GM21576 (cell line): ENCODE results near the gene FBRSL1.

Source experiments
- ATAC-seq: cut with Tn5 transposase; IDR thresholded peaks from one replicate; pipeline ENCODE4 v1.9.1; 2021; ENCODE audit warnings: mild to moderate bottlenecking, moderate library complexity; ENCODE audit not compliant: unreplicated experiment

Gene FBRSL1

GRCh38 chr12:132483208-132483607, 6.7 kb upstream of the FBRSL1 start:
- ATAC-seq = no peak

DNA sequence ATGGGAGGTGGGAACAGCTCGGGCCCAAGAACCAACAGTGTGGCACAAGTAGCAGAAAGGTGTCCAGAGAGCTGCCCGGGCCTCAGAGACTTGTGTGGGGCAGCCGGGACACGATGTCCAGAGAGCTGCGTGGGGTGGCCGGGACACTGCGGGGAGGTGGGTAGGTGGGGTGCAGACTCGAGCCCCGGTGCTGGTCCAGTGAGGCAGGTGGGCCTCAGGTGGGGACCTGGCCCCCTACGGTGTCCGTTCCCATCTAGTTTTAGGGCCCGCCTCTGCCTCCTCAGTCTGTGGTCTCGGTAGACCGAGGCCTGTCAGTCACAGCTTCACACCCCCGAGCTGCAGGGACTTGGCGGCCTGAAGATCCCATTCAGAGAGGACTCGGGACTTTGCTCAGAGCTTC, 6.3 kb upstream of the FBRSL1 start:
- ATAC-seq = no peak

GRCh38 chr12:132484183-132484890, 5.6 kb upstream of the FBRSL1 start:
- no peak for ATAC-seq

GRCh38 chr12:132484891-132485441, 5.0 kb upstream of the FBRSL1 start:
- ATAC-seq = no peak

GRCh38 chr12:132485619-132486018, 4.3 kb upstream of the FBRSL1 start:
- ATAC-seq = no peak

- no peak for ATAC-seq
These were observed 3.8 kb upstream of the FBRSL1 start for GRCh38 chr12:132486168-132486567.

DNA sequence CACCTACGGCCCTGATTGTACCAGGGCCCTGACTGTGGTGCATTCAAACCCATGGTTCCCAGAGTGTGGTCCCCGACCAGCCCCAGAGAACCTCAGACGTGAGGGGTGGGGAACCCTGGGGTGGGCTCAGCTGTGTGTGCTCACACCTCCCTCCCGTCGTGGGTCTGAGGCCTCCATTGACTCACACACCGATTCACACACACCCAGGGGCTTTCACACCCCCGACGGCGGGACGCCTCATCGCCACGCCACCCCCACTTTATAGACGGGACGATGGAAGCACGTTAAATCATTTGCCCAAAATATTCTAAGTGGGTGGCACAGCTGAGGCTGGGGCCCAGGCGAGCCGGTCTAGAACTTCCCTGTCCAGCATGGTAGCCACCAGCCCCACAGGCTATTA, 3.4 kb upstream of the FBRSL1 start:
- no peak for ATAC-seq

- ATAC-seq = no peak
These were observed 2.6 kb upstream of the FBRSL1 start for GRCh38 chr12:132487311-132487741.

DNA sequence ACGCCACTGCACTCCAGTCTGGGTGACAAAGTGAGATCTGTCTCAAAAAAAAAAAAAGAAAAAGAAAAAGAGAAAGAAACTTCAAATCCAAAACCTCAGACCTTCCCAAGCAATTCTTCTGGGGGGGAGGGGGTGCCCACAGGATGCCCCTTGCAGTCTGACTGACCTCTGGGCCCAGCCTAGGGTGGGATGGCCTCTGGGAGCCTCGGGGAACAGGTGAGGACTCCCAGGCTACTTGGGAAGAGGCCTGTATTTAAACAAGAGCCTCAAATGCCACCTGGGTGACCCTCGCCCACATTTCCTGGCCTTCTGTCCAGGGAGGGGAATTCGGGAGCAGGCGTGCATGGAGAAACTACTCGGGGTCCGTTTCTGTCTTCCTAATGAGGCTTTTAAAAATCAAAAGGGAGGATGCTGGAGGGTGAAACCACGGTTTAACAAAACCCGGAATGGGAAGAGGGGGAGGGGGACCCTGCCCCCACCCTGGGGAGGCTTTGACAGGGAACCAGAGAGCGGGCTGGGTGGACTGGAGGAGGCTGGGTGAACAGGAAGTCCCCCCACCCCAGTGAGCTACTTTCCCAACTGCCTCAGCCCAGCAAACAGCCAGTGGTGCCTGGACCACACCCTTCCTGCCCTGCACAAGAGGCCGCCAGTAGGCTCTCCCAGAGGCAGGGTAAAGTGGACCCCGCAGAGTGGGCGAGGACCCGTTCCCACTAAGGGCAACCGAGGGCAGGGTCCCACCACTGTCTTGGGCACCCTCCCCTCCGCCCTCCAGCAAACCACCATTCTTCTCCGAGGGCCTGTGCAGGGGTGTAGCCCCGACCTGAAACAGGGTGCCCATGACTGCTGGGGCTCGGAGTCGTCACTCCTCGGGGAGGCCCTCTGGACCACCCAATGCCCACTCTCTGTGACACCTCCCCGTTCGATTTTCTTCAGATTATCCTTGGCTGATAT, 1.5 kb upstream of the FBRSL1 start:
- peak; percentile 1 for ATAC-seq

DNA sequence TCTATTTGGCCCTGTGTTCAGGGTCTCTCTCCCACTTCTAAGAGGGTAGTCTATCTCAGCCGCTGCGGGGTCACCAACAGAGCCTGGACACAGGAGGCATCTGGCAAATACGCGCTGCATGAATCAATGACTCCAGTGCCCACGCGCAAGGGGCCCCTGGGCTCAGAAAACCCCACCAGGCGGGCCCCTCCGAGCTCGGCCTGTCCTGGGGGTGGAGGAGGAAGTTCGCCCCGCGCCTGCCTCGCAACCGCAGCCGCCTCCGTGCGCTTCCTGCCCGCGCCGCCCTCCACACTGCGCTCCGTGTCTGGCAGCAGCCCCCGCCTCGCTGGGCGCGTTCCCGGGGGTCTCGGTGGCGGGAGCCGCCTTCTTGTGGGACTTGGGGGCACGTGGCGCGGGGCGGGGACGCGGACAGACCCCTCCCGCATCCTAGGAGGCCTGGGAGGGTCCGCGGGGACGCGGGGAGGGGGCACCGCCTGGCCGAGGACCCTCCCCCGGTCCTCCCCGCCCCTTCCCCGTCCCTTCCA, 811 bp upstream of the FBRSL1 start:
- peak; percentile 38 for ATAC-seq

DNA sequence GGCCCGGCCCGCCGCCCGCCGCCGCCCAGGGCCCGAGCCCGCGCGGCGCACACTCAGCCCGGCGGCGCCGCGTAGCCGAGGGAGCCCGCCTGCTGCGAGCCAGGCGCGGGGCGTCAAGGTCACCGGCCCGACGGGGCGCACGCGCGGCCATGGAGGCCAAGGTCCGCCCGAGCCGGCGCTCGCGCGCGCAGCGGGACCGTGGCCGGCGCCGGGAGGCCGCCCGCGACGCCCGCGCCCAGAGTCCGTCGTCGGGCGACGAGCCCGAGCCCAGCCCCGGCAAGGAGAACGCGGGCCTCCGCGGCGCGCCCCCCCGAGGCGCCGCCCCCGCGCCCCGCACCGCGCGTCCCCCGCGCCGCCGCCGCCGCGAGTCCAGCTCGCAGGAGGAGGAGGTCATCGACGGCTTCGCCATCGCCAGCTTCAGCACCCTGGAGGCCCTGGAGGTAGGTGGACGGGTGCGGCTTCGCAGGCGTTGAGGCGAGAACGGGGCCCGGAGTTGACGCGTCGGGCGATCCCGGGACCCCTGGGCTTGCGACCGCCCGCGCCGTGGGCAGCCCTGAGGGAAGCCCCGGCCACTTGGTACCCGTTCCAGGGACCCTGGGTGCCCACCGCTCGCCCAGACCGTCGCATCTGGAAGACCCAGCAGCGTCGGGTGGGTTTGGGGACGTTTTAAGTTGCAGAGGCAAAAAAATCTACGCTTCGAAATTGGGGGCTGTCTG, 629 bp downstream of the FBRSL1 start:
- peak; percentile 3 for ATAC-seq

GRCh38 chr12:132491138-132491663, 1.2 kb downstream of the FBRSL1 start:
- ATAC-seq = no peak

DNA sequence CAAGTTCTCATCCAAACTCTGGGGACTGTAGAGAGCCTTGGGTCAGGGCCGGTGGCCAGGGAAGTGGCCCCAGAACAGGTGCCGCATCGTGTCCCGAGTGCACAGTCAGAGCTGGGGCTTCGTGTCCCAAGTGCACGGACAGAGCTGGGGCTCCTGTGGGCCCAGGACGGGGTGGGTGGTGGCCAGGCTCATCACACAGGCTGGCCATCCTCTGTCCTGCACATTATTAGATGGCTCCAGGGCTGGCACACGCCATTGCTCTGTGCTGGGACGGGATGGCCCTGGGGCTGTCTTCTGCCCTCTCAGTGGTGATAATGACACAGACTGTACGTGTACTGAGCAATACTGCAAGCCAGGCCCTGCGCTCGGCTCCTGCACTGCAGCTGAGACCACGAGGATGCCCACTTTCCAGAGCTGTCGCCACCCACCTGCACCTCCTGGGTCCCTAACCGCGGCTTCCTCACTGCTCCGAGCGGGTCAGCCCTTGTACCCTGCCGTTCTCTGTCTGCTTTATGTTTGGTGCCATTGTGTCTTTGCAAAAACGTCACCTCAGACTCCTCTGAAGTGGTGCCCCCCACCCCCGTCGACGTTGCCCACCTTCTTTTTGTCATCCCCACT, 1.9 kb downstream of the FBRSL1 start:
- no peak for ATAC-seq

GRCh38 chr12:132492522-132492921, 2.6 kb downstream of the FBRSL1 start:
- no peak for ATAC-seq

- no peak for ATAC-seq
These were observed 3.0 kb downstream of the FBRSL1 start for GRCh38 chr12:132492951-132493350.

GRCh38 chr12:132493482-132494178, 3.7 kb downstream of the FBRSL1 start:
- ATAC-seq = no peak

DNA sequence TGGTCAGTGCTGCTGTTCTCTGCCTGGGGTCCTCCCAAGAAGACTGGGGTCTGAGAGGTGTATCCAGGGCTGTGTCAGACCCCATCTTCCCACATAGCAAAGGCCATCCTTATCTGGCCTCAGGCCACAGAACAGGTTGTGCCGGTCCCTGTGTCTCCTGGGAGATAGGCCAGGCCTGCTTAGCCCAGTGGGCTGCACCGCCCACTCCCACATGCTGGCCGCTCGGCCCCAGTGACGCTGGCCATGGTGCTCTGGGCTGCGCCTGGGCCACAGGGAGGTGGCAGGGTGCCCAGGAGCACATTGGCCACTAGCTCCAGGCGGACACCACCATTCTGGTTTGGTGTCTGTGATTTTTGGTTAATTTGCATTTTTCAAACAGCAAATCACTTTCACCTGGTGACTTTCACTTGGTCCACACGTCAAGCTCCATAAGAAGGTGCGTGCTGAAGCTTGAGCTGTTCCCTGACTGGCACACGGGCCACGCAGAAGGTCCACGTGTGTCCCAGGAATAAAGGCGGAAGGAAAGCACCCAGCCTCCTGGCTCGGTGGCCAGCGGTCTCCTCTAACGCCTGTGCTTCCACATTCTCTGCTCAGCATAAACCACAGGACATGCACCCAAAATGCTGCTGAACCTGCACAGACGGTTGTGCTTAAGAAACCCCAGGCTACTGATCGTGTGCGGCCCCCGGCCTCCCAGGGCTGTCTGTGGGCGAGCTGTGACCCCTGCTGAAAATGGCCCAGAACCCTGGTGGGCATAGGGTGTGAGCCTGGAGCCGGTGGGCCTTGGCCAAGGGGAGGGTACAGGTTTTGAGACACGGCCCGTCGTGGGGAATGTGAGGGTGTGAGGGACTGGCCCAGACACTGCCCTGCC, 4.6 kb downstream of the FBRSL1 start:
- no peak for ATAC-seq

- ATAC-seq = no peak
These were observed 5.2 kb downstream of the FBRSL1 start for GRCh38 chr12:132495165-132495544.
